Measurements from ENCODE around the gene LPAR2. TPM values are rescaled to one million over a fixed set of nuclear protein-coding genes. Genes with fewer than 3 reads are reported as not detected.

Gene LPAR2
- polyA plus RNA-seq, 1 of the 3 experiments (the other 2 are of a cell fraction) = 4.5 TPM

- Histone ChIP-seq H3K27me3 (ENCODE audit: insufficient read depth) (no peaks in the 10 kb centered on the region), H3K4me3 (ENCODE audit: low read depth in 2 of 2, low read length in 1 of 2) (no peak overlapping the region), H3K36me3 (replicated peaks in 1 of 2; ENCODE audit: control insufficient read depth in 1 of 2, insufficient read depth in 2 of 2, low read length in 1 of 2) (peaks cover 20 to 87% of the 10 kb centered on the region in 2 experiments), H3K9ac (no peak overlapping the region), H3K79me2 (ENCODE audit: insufficient read depth) (peaks cover 24% of the 10 kb centered on the region), H3K27ac (ENCODE audit: low read depth in 2 of 2, low read length in 1 of 2) (no peak overlapping the region; a peak in 1 of 4 replicates), H3K4me1 (ENCODE audit: control insufficient read depth in 1 of 2, insufficient read depth in 2 of 2, low read depth in 1 of 2, low read length in 1 of 2) (peaks cover 0 to 2% of the 10 kb centered on the region in 2 experiments; a peak in 1 of 4 replicates), H3F3A (replicated peaks; ENCODE audit: insufficient read depth) (no peaks in the 10 kb centered on the region), H4K20me1 (ENCODE audit: insufficient read depth) (peaks cover 14% of the 10 kb centered on the region), H3K9me2 (no peaks in the 10 kb centered on the region), H3K4me2 (no peak overlapping the region), H2AFZ (ENCODE audit: low read depth) (no peak overlapping the region), H3K9me3 (no peaks in the 10 kb centered on the region)
- CTCF ChIA-PET = interaction anchor here (2.5 to 6.6 kb wide), 2 partner anchors 11 to 123 kb away, joined by 12 to 45 read pairs; partner anchors contain the start of gene GMIP
- DNase-seq = peak; percentile 28
- POLR2A ChIA-PET = interaction anchor here (0.6 kb wide), 1 partner anchor 10 kb away, joined by 3 read pairs; no protein-coding TSS in a partner anchor
- WGBS (ENCODE audit: low lambda C conversion rate) = 95% methylated on average over 10 of the region's 27 CpGs
- TF ChIP-seq MXI1 (IDR thresholded peaks at IDR 0.05; ENCODE audit: low read depth, low read length) (no peak), ZBTB33 (IDR thresholded peaks at IDR 0.05; ENCODE audit: borderline replicate concordance, low read depth) (no peak), SMC3 (IDR thresholded peaks at IDR 0.05; ENCODE audit: low read depth, low read length) (no peak), TAF1 (IDR thresholded peaks at IDR 0.05; ENCODE audit: borderline replicate concordance, low read depth, low read length) (no peak), EZH2phosphoT487 (IDR thresholded peaks at IDR 0.05; ENCODE audit: borderline replicate concordance, low read depth) (no peak), RAD21 (IDR thresholded peaks at IDR 0.05; ENCODE audit: low read length) (no peak), POLR2AphosphoS5 (IDR thresholded peaks at IDR 0.05; ENCODE audit: low read depth, low read length) (no peak), MEF2A (IDR thresholded peaks at IDR 0.05; ENCODE audit: borderline replicate concordance, low read depth) (no peak), CHD2 (IDR thresholded peaks at IDR 0.05; ENCODE audit: low read length, partially characterized antibody) (no peak), CTCF (IDR thresholded peaks at IDR 0.05) (no peak), RXRA (IDR thresholded peaks at IDR 0.05; ENCODE audit: borderline replicate concordance, low read depth) (no peak), RFX5 (IDR thresholded peaks at IDR 0.05; ENCODE audit: low read length) (no peak), GATA2 (CRISPR knock-in tag; IDR thresholded peaks at IDR 0.05) (no peak), FOSL2 (IDR thresholded peaks at IDR 0.05; ENCODE audit: borderline replicate concordance, low read depth) (no peak), USF2 (IDR thresholded peaks at IDR 0.05; ENCODE audit: borderline replicate concordance, low read depth, low read length) (no peak)
Measured at GRCh38 chr19:19655641-19656343, 27.8 kb upstream of the LPAR2 start.
